GM19193 (cell line): ENCODE data around the gene CECR2.

ENCODE experiments used
- POLR2A ChIP-seq: IDR thresholded peaks from 4 replicates; pipeline ENCODE4 v1.6.1; 2011; ENCODE audit not compliant: insufficient read depth, insufficient read length; ENCODE audit errors: extremely low read depth

The CECR2 gene

GRCh38 chr22:17579535-17579981 is 210.3 kb downstream of the CECR2 start:
- TF ChIP-seq POLR2A, result no peak

DNA sequence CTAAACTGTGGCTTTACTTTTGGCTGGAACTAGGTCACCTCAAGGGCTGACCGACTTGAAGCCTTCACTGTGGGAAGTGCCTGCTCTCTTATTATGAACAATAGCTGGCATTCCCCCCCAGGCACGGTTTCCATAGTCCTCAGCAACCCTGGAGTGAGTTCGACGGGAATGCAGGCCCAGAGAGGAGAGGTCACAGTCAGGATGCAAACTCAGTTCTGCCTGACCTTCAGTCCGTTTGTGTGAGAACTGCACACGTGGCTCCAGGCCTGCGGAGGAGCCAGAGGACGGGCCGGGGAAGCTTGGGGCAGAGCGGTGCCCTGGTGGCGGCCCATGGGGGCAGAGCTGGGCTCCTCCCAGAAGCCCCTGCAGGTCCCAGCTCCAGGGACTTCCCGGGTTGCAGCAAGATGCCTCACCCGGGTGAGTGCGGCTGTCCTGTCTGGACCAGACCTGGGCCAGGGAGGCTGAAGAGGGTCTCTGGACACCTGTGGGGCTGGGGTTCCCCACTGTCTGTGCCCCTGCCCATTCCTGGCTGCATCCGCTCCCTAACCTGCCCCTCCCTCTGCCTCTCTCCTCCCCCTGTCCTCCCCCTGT is 211.3 kb downstream of the CECR2 start:
- TF ChIP-seq POLR2A, result no peak

DNA sequence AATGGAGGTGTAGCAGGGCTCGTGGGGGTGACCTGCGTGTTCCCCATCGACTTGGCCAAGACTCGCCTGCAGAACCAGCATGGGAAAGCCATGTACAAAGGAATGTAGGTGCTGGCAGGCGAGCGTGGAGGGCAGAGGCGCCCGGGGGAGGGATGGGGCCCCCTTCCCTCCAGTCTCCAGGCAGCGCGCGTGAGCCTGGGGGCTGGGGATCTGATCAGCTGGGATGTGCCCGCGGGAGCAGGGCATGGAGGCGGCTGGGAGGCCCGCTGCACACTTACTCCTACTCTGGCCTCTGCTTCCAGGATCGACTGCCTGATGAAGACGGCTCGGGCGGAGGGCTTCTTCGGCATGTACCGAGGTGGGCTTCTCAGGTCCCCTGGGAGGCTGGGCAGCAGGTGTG is 211.8 kb downstream of the CECR2 start:
- no peak for TF ChIP-seq POLR2A

DNA sequence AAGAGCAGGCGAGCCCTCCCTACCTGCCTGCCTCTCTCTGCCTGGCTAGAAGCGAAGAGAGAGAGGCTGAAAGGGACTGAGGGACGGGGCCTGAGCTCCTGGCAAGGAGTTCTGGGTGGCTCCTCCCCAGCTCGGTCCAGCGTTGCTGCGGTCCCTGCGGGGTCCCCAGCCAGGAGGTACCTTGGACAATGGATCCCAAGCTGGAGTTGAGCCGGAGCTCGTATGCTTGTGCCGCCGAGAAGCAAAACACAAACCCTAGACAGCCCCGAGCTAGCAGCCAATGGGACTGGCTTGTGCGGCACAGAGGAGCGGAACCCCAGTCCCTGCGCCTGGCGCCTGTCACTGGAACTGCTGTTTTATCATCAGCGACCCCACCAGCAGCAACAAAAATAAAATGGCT is 212.4 kb downstream of the CECR2 start:
- no peak for TF ChIP-seq POLR2A

DNA sequence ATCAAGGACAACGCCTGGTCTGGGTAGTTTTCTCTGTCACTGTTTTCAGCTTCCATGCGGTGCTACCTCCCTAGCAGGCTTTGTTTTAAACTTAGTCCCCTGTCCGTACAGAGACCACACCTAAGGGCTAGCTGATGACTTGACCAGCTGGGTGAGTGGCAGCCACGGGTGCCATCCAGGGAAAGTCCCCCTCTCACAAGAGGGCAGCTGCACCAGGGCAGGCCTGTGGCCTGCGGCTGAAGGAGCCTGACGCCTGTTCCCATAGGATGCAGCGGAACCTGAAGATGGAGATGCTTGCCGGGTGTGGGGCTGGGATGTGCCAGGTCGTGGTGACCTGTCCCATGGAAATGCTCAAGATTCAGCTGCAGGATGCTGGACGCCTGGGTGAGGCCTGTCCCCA is 213.9 kb downstream of the CECR2 start:
- no peak for TF ChIP-seq POLR2A

GRCh38 chr22:17586831-17587440 is 217.7 kb downstream of the CECR2 start:
- TF ChIP-seq POLR2A, result no peak

- no peak for TF ChIP-seq POLR2A
Measured at GRCh38 chr22:17587629-17588028, 218.4 kb downstream of the CECR2 start.

DNA sequence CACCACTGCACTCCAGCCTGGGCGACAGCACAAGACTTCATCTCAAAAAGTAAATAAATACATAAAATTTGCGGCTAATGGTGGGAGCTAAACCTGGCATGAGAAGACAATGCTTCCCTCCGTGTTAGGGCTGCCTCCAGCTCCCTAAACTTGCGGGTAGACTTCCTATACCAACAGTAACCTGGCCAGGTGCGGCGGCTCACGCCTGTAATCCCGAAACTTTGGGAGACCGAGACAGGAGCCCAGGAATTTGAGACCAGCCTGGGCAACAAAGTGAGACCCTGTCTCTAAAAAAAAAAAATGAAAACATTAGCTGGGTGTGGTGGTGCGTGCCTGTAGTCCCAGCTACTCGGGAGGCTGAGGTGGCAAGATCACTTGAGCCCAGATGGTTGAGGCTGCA is 219.3 kb downstream of the CECR2 start:
- no peak for TF ChIP-seq POLR2A

DNA sequence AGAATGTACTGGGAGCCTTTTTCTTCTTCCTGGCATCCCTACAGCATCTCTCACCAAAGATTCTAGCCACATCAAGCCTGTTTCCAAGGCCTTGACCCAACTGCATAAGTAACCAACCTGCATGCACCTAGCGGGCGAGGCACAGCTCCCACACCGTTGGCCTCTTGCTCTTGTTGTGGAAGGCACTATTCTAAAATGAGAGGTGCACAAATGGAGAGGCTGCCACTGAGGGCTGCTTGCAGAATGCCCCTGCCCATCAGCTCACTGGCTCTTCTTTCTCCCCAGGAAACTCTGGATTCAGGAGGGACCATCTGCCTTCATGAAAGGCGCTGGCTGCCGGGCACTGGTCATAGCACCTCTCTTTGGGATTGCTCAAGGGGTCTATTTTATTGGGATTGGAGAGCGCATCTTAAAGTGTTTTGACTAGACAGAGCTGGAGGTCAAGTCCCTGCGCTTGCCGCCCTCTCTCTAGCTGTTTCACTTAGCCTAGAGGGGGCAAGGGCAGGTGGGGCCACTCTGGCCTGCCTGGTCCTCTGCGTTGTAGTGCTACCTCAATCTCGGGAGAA is 220.6 kb downstream of the CECR2 start:
- TF ChIP-seq POLR2A, result peak; percentile 10

- no peak for TF ChIP-seq POLR2A
Measured at GRCh38 chr22:17590586-17590985, 221.3 kb downstream of the CECR2 start.

- TF ChIP-seq POLR2A, result no peak
Measured at GRCh38 chr22:17592201-17592600, 222.9 kb downstream of the CECR2 start.

GRCh38 chr22:17596226-17596625 is 227.0 kb downstream of the CECR2 start:
- TF ChIP-seq POLR2A, result no peak

GRCh38 chr22:17597217-17597616 is 228.0 kb downstream of the CECR2 start:
- no peak for TF ChIP-seq POLR2A

GRCh38 chr22:17598318-17598717 is 229.1 kb downstream of the CECR2 start:
- TF ChIP-seq POLR2A, result no peak

- no peak for TF ChIP-seq POLR2A
Measured at GRCh38 chr22:17601031-17601430, 231.8 kb downstream of the CECR2 start.

DNA sequence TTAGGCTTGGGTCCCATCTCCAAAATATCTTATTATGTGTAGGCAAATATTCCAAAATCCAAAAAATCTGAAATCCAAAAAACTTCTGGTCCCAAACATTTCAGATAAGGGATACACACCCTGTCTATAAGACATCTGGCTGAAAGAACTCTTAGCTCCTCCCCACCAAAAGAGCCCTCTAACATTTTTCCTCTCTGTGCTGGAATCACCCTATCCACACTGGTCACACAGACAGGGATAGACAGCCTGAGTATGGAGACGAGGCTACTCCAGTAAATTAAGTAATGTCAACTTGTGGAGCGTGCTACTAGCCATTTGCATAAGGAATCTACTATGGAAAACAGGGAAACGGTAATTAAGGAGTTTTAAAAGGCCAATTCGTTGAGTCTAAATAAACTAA is 234.4 kb downstream of the CECR2 start:
- TF ChIP-seq POLR2A, result no peak
